GM12878 (cell line): ENCODE measurements around the gene ZNF350. TPM values are rescaled to one million over a fixed set of nuclear protein-coding genes. Genes with fewer than 3 reads are reported as not detected.

Source experiments
- ATAC-seq: fragments of 200-7000 bp; cut with Tn5 transposase; 3 replicates; pipeline ENCODE4 v1.9.1; 2020; ENCODE audit warnings: mild to moderate bottlenecking, moderate library complexity
- Bru-seq: library from RNA; stranded (reverse); fragments of 400-500 nt; gene quantifications from one replicate; lab custom pipeline; 2021; lab: Mats Ljungman, UMichigan
- BruChase-seq, 2 experiments: library from RNA; stranded (reverse); fragments of 400-500 nt; gene quantifications; one replicate each; lab custom pipeline; 2021; lab: Mats Ljungman, UMichigan
- BruUV-seq: library from RNA; stranded (reverse); fragments of 400-500 nt; replicated peaks from 2 replicates; lab custom pipeline; 2021; lab: Mats Ljungman, UMichigan
- CTCF ChIA-PET: fragments of 300-600 bp; sonication (Branson Sonifier 250); formaldehyde crosslinking; extraction: SDS; loops from one replicate; lab custom pipeline; 2021; ENCODE audit warnings: inconsistent platforms; lab: Yijun Ruan, JAX
- POLR2A ChIA-PET: fragments of 350-600 bp; formaldehyde crosslinking; extraction: SDS; loops from one replicate; lab custom pipeline; 2021; ENCODE audit warnings: inconsistent platforms; lab: Charles Lee
- RAD21 ChIA-PET: fragments of 300-600 bp; sonication (Branson Sonifier 250); formaldehyde crosslinking; loops from one replicate; lab custom pipeline; 2023; ENCODE audit warnings: antibody characterized with exemption; ENCODE audit not compliant: unreplicated experiment; lab: Charles Lee
- SMC1A ChIA-PET: fragments of 300-600 bp; sonication (Branson Sonifier 250); formaldehyde crosslinking; loops from one replicate; lab custom pipeline; 2023; ENCODE audit not compliant: unreplicated experiment, uncharacterized antibody; lab: Charles Lee
- DNase-seq: peaks from one replicate; pipeline ENCODE4 v3.0.0-alpha.2; 2011; ENCODE audit warnings: low read depth, low spot score
- FAIRE-seq: peaks from 3 replicates; lab custom pipeline; 2011; peaks lifted over from hg19 to GRCh38; lab: Jason Lieb, UNC
- H2AFZ ChIP-seq: 2 replicates; pipeline ENCODE4 v1.6.0; 2011; ENCODE audit warnings: low read depth, low read length, control low read depth; ENCODE audit not compliant: control insufficient read depth
- H3K27ac ChIP-seq: 2 replicates; pipeline ENCODE4 v1.5.1; 2011; ENCODE audit warnings: control low read depth; ENCODE audit not compliant: control insufficient read depth, insufficient read depth
- H3K27me3 ChIP-seq, 2 experiments: replicated peaks in 1 of 2; 2 replicates each; pipeline versions ENCODE4 v1.6.0 to v1.6.1; 2011; ENCODE audit warnings: low read length in 1 of 2; ENCODE audit not compliant: control insufficient read depth in 2 of 2, insufficient read depth in 2 of 2
- H3K36me3 ChIP-seq, 2 experiments: 2 replicates each; pipeline ENCODE4 v1.5.1; 2011; ENCODE audit warnings: low read length in 1 of 2; ENCODE audit not compliant: control insufficient read depth in 2 of 2, insufficient read depth in 2 of 2
- H3K4me1 ChIP-seq: 2 replicates; pipeline ENCODE4 v1.6.1; 2011; ENCODE audit warnings: mild to moderate bottlenecking, low read length, moderate library complexity, mixed read lengths; ENCODE audit not compliant: control insufficient read depth, insufficient read depth
- H3K4me2 ChIP-seq: 2 replicates; pipeline ENCODE4 v1.6.0; 2011; ENCODE audit warnings: control low read depth; ENCODE audit not compliant: control insufficient read depth, insufficient read depth
- H3K4me3 ChIP-seq: fragments of 200-600 bp; sonication (generic); 2 replicates; pipeline ENCODE4 v1.5.1; 2016
- H3K79me2 ChIP-seq: 2 replicates; pipeline ENCODE4 v1.6.0; 2011; ENCODE audit warnings: low read length; ENCODE audit not compliant: control insufficient read depth, insufficient read depth
- H3K9ac ChIP-seq: 2 replicates; pipeline ENCODE4 v1.8.0; 2011; ENCODE audit warnings: low read length, control low read depth, mixed read lengths; ENCODE audit not compliant: control insufficient read depth, insufficient read depth
- H3K9me3 ChIP-seq: replicated peaks from 3 replicates; pipeline ENCODE4 v1.5.1; 2011; ENCODE audit warnings: mild to moderate bottlenecking, low read length; ENCODE audit not compliant: control insufficient read depth, insufficient read depth
- H4K20me1 ChIP-seq: 2 replicates; pipeline ENCODE4 v1.6.0; 2011; ENCODE audit not compliant: control insufficient read depth, insufficient read depth
- CEBPB ChIP-seq, 2 experiments: fragments of 150-350 bp in 1 of 2; IDR thresholded peaks; 2 replicates each; pipeline ENCODE4 v1.6.1; 2012 to 2014; ENCODE audit warnings: low read depth in 2 of 2, low read length in 2 of 2, borderline replicate concordance in 1 of 2, inconsistent platforms in 1 of 2
- EP300 ChIP-seq, 2 experiments: fragments of 150-350 bp in 1 of 2; IDR thresholded peaks; 2 replicates each; pipeline ENCODE4 v1.6.1; 2011 to 2012; ENCODE audit warnings: low read depth in 2 of 2, low read length in 2 of 2, borderline replicate concordance in 1 of 2, improper control_type of control experiment in 1 of 2, inconsistent platforms in 1 of 2; ENCODE audit not compliant: control insufficient read depth in 1 of 2
- ETV6 ChIP-seq, 2 experiments: fragments of 450-650 bp in 1 of 2; IDR thresholded peaks in 1 of 2; conservative IDR thresholded peaks in 1 of 2; 2 replicates each; pipeline ENCODE4 v1.6.1; 2014; ENCODE audit warnings: antibody characterized with exemption in 1 of 2, borderline replicate concordance in 1 of 2, low read depth in 1 of 2, mild to moderate bottlenecking in 1 of 2, moderate library complexity in 1 of 2
- FOS ChIP-seq: IDR thresholded peaks from 3 replicates; pipeline ENCODE4 v1.6.1; 2011; ENCODE audit warnings: borderline replicate concordance; ENCODE audit not compliant: insufficient read length; ENCODE audit errors: extremely low read depth
- GABPA ChIP-seq: IDR thresholded peaks from 2 replicates; pipeline ENCODE4 v1.6.1; 2014; ENCODE audit warnings: antibody characterized with exemption, low read depth, mild to moderate bottlenecking, inconsistent platforms
- IKZF1 ChIP-seq: fragments of 450-650 bp; conservative IDR thresholded peaks from 2 replicates; pipeline ENCODE4 v1.6.1; 2017; ENCODE audit warnings: antibody characterized with exemption, mild to moderate bottlenecking
- SIX5 ChIP-seq: IDR thresholded peaks from 2 replicates; pipeline ENCODE4 v1.6.1; 2011; ENCODE audit warnings: mild to moderate bottlenecking, low read depth, low read length, moderate library complexity; ENCODE audit not compliant: severe bottlenecking
- SREBF2 ChIP-seq: IDR thresholded peaks from 2 replicates; pipeline ENCODE4 v1.6.1; 2012; ENCODE audit warnings: mild to moderate bottlenecking, low read length
- ZNF207 ChIP-seq: fragments of 450-650 bp; IDR thresholded peaks from 2 replicates; pipeline ENCODE4 v1.6.1; 2014; ENCODE audit warnings: antibody characterized with exemption, mild to moderate bottlenecking, borderline replicate concordance
- ZNF622 ChIP-seq: fragments of 450-650 bp; IDR thresholded peaks from 2 replicates; pipeline ENCODE4 v1.6.1; 2017; ENCODE audit warnings: mild to moderate bottlenecking, inconsistent platforms
- WGBS: methylation state at CpG from one replicate; pipeline ENCODE4 v1.1.6; 2016; ENCODE audit warnings: low lambda C conversion rate; ENCODE audit not compliant: insufficient replicate concordance, insufficient coverage; ENCODE audit errors: missing lambda C conversion rate; 5-methylcytosine and 5-hydroxymethylcytosine counted together
- in situ Hi-C: fragments of 300-500 bp; cut with MboI; formaldehyde crosslinking; loops from 9 replicates; pipeline ENCODE4 v1.14.3; 2018; ENCODE audit warnings: mixed read lengths
- intact Hi-C: fragments of 100-400 bp; cut with micrococcal nuclease; formaldehyde crosslinking; loops from one replicate; pipeline ENCODE4 v1.14.2; 2022; ENCODE audit not compliant: unreplicated experiment
- long read RNA-seq, 2 experiments: library from polyadenylated mRNA; unstranded; transcript quantifications; one replicate each; pipeline ENCODE4 v2.0.0, GENCODE V29; 2019 to 2020
- polyA minus RNA-seq, 3 experiments: library from RNA; depleted of rRNA, polyadenylated mRNA; stranded (reverse); fragments of >200 nt; gene quantifications; 2 replicates each; pipeline ENCODE4 v1.2.3, GENCODE V29; 2011
- polyA plus RNA-seq, 11 experiments: library from polyadenylated mRNA; depleted of rRNA in 4 of 11; unstranded in 6 of 11; stranded (reverse) in 5 of 11; fragments of >200 nt; fragmentation: Nextera tagmentation in 4 of 11; fragmentation: Illumina TruSeq in 1 of 11; extraction: Ambion mirVana in 4 of 11; extraction: Trizol in 1 of 11; gene quantifications; 1 replicate in 1 of 11; 2 replicates in 10 of 11; pipeline versions ENCODE4 v1.2.1 to v1.2.3, GENCODE V29; 2011 to 2016; ENCODE audit warnings: inconsistent platforms in 2 of 11, missing spikeins in 2 of 11, low read depth in 1 of 11
- total RNA-seq, 4 experiments: library from RNA; depleted of rRNA in 3 of 4; stranded (reverse); fragments of >200 nt in 3 of 4; fragmentation: Illumina TruSeq in 1 of 4; extraction: Trizol in 1 of 4; gene quantifications; 2 replicates each; pipeline versions ENCODE4 v1.2.1 to v1.2.3, GENCODE V29; 2013 to 2021
- TF ChIP-seq, protein P1 (sequence below): fragments of 450-650 bp; IDR thresholded peaks from 2 replicates; pipeline ENCODE4 v1.6.1; 2018; ENCODE audit warnings: mild to moderate bottlenecking, low read depth, moderate library complexity; ENCODE audit not compliant: partially characterized antibody
- TF ChIP-seq, protein P2 (sequence below): fragments of 450-650 bp; IDR thresholded peaks from 2 replicates; pipeline ENCODE4 v1.6.1; 2016; ENCODE audit warnings: mild to moderate bottlenecking

Gene ZNF350
- total RNA-seq (2013; cell fraction: nucleolus; rRNA removed) = 25.8 and 30.2 TPM in 2 replicates
- total RNA-seq (2014; rRNA removed) = 6.4 and 6.6 TPM in 2 replicates
- total RNA-seq (2014; rRNA removed; fragmentation: Illumina TruSeq; extraction: Trizol) = 11.8 and 12.9 TPM in 2 replicates
- total RNA-seq (2021) = 7.6 and 8.7 TPM in 2 replicates
- 6.8 TPM for polyA plus RNA-seq (2011; ENCODE audit: low read depth)
- polyA plus RNA-seq (2011; rRNA removed) = 10.1 and 15.0 TPM in 2 replicates
- 4.2 and 6.1 TPM in 2 replicates for polyA plus RNA-seq (2011; cell fraction: cytosol; rRNA removed)
- 5.4 and 5.6 TPM in 2 replicates for polyA plus RNA-seq (2011; cell fraction: nucleus; rRNA removed)
- polyA plus RNA-seq (2012) = 7.4 and 9.9 TPM in 2 replicates
- 10.6 and 10.7 TPM in 2 replicates for polyA plus RNA-seq (2014; fragmentation: Illumina TruSeq; extraction: Trizol)
- polyA plus RNA-seq (2014; fragmentation: Nextera tagmentation; extraction: Ambion mirVana) = 10 to 100 TPM in 1 of 2 experiments, 1 to 10 TPM in 1; 9.8 to 10.9 TPM
- polyA plus RNA-seq (2014; rRNA removed) = 5.2 and 6.5 TPM in 2 replicates
- 10 to 100 TPM in 1 of 2 experiments, 1 to 10 TPM in 1; 8.3 to 10.6 TPM for polyA plus RNA-seq (2016; fragmentation: Nextera tagmentation; extraction: Ambion mirVana)
- 10.0 and 11.9 TPM in 2 replicates for polyA minus RNA-seq (2011; rRNA and poly(A)+ RNA removed)
- polyA minus RNA-seq (2011; cell fraction: cytosol; rRNA and poly(A)+ RNA removed) = 2.0 and 5.4 TPM in 2 replicates
- polyA minus RNA-seq (2011; cell fraction: nucleus; rRNA and poly(A)+ RNA removed) = 5.6 and 8.9 TPM in 2 replicates
- Bru-seq, nascent RNA = percentile 91 among the genes with signal in this experiment
- BruChase-seq, experiment 1, labeled RNA remaining after a 6-hour chase = percentile 68 among the genes with signal in this experiment
- percentile 76 among the genes with signal in this experiment for BruChase-seq, experiment 2, labeled RNA remaining after a 2-hour chase
- long read RNA-seq, experiment 1, partial matches to known transcripts = 0 of 7 reads
- long read RNA-seq, experiment 1, other reads (novel, unspliced or antisense) = 3 of 7 reads
- long read RNA-seq, experiment 2, transcript ZNF350-201 (5 exons, 2,338 nt) = major isoform, 97 of 131 reads
- long read RNA-seq, experiment 2, partial matches to known transcripts = 3 of 131 reads
- long read RNA-seq, experiment 2, other reads (novel, unspliced or antisense) = 27 of 131 reads

- CTCF ChIA-PET = interaction anchor here (0.6 kb wide), 1 partner anchor 20 kb away, joined by 3 read pairs; no protein-coding TSS in a partner anchor
- Histone ChIP-seq H3K27me3 (no peaks in the 10 kb centered on the region), H3K4me1 (no peaks in the 10 kb centered on the region), H2AFZ (peak within 1 kb of the TSS; percentile 98), H4K20me1 (no peaks in the 10 kb centered on the region), H3K36me3 (no peaks in the 10 kb centered on the region; a peak in 1 of 4 replicates), H3K27ac (peak within 1 kb of the TSS; percentile 85), H3K9me3 (peaks cover 13% of the 10 kb centered on the region; the same call in 2 of the 3 replicates), H3K79me2 (peaks cover 16% of the 10 kb centered on the region), H3K9ac (peak within 1 kb of the TSS; percentile 97), H3K4me3 (peak within 1 kb of the TSS; percentile 94), H3K4me2 (peak within 1 kb of the TSS; percentile 74)
- RAD21 ChIA-PET = no interaction called here
- TSS peak; percentile 77 for BruUV-seq
- in situ Hi-C loops = no loop called here
- whole genome bisulfite sequencing = 11% methylated on average over 33 of the region's 33 CpGs
- peak; percentile 98 for ATAC-seq
- intact Hi-C loops = loop anchor here (1.0 to 2.0 kb wide), 2 partner anchors 22 to 60 kb away; partner anchors contain the start of genes ZNF613 and ZNF615
- peak; percentile 84 for DNase-seq
- peak; percentile 99 for FAIRE-seq
- POLR2A ChIA-PET = no interaction called here
- SMC1A ChIA-PET = no interaction called here
- no peak for TF ChIP-seq ETV6 (conservative IDR thresholded peaks at IDR 0.05 in 1 of 2, IDR thresholded peaks at IDR 0.05 in 1 of 2; ENCODE audit: borderline replicate concordance in 1 of 2, low read depth in 1 of 2)
- TF ChIP-seq EP300 (IDR thresholded peaks at IDR 0.05; ENCODE audit: borderline replicate concordance in 1 of 2, control insufficient read depth in 1 of 2, low read depth in 2 of 2, low read length in 2 of 2) = no peak
- TF ChIP-seq, protein P1, sequence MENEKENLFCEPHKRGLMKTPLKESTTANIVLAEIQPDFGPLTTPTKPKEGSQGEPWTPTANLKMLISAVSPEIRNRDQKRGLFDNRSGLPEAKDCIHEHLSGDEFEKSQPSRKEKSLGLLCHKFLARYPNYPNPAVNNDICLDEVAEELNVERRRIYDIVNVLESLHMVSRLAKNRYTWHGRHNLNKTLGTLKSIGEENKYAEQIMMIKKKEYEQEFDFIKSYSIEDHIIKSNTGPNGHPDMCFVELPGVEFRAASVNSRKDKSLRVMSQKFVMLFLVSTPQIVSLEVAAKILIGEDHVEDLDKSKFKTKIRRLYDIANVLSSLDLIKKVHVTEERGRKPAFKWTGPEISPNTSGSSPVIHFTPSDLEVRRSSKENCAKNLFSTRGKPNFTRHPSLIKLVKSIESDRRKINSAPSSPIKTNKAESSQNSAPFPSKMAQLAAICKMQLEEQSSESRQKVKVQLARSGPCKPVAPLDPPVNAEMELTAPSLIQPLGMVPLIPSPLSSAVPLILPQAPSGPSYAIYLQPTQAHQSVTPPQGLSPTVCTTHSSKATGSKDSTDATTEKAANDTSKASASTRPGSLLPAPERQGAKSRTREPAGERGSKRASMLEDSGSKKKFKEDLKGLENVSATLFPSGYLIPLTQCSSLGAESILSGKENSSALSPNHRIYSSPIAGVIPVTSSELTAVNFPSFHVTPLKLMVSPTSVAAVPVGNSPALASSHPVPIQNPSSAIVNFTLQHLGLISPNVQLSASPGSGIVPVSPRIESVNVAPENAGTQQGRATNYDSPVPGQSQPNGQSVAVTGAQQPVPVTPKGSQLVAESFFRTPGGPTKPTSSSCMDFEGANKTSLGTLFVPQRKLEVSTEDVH = no peak
- TF ChIP-seq ZNF207 = peak; percentile 38; the same call in 1 of the 2 replicates
- TF ChIP-seq SREBF2 = no peak
- TF ChIP-seq ZNF622 = no peak
- TF ChIP-seq FOS = no peak
- TF ChIP-seq CEBPB (IDR thresholded peaks at IDR 0.05; ENCODE audit: borderline replicate concordance in 1 of 2, low read depth in 2 of 2, low read length in 2 of 2) = no peak
- TF ChIP-seq IKZF1 = peak; percentile 94
- peak; percentile 89 for TF ChIP-seq SIX5
- TF ChIP-seq GABPA = 0 out of 2 replicates have a peak, but pooled peaks have one; percentile 44
- TF ChIP-seq, protein P2, sequence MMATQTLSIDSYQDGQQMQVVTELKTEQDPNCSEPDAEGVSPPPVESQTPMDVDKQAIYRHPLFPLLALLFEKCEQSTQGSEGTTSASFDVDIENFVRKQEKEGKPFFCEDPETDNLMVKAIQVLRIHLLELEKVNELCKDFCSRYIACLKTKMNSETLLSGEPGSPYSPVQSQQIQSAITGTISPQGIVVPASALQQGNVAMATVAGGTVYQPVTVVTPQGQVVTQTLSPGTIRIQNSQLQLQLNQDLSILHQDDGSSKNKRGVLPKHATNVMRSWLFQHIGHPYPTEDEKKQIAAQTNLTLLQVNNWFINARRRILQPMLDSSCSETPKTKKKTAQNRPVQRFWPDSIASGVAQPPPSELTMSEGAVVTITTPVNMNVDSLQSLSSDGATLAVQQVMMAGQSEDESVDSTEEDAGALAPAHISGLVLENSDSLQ = no peak
These were observed at the start of gene ZNF350 for GRCh38 chr19:51986309-51987291. Gene ZNF350 (minus strand): TSS chr19:51986840. CDS start chr19:51974360, 12,480 bp downstream.
